ENCODE results near the gene RAPGEF1. TPM values are rescaled to one million over a fixed set of nuclear protein-coding genes. Genes with fewer than 3 reads are reported as not detected.

Gene RAPGEF1
- total RNA-seq, 1 donor from 2014 or later: 69.4 TPM

DNA sequence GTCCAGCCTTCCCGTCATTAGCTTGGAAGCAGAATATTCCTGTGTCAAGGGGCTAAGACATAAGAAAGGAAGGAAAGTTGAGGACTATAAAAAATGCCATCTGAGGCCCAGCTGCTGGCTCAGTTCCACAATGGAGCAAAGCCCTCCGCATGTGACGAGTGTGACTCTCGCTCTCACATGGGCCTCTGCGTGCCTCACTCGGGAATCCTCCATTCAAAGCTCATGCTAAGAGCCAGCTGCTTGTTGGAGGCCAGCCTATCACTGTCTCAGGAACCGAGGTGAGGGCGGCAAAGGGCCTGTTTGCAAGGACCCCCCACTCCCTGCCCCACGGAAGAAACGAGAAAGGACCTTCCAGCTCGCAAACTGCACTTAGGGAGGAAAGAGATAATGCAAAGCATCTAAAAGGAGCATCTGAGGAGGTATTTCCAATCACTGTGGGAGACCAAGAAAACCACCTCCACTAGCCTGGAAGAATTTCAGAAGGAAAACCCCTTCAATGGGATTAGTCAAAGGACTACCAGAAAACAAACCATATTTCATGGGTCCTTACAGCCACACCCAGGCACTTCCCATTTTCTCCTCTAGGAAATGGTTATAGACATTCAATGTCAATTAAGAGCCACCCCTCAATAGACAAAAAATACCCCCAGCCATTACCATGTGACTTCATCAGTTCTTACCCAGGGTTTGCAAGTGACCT lies 99.3 kb downstream of the RAPGEF1 start:
- ATAC-seq: no peak
- intact Hi-C loops (cut with DNase I): no loop called here
- peak; percentile 58 for DNase-seq (ENCODE audit: low spot score)

GRCh38 chr9:131639769-131640437 lies 100.0 kb downstream of the RAPGEF1 start:
- ATAC-seq (no peak), DNase-seq (ENCODE audit: low spot score) (no peak)
- intact Hi-C loops (cut with DNase I): no loop called here

DNA sequence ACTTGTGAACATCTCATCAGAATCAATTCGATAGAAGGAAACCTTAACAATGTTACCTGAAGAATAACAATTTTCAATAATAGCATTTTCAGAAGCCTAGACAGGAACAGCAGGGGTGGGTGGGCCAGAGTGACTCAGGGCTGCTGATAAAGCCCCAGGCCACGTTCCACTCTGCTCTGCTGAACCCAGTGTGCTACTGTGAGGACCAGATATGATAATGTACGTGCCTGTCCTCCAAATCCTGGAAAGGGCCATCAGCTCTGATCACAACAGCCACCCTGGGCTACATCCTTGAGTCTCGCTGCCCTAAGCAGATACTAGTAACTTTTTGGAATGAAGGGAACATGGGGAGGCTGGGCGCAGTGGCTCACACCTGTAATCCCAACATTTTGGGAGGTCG lies 103.3 kb downstream of the RAPGEF1 start:
- DNase-seq (ENCODE audit: low spot score): peak; percentile 27
- ATAC-seq: no peak
- intact Hi-C loops (cut with DNase I): no loop called here

DNA sequence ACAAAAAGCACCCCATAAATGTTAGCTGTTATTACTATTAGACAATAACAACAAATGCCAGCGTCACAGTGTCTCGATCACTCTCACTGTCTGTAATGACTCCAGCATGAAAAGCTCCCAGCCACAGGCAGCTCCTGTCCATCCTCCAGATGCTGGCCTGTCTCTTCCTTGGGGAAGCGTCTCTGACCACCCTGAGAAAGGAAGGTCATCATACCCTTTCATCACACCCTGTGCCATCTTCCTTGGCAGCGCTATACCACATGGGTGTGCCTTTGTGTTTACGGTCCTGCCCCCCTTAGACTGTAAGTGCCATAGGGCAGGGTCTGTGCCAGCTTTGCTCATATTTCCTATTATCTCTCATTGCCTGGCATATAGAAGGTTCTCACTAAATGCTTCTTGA lies 104.0 kb downstream of the RAPGEF1 start:
- peak; percentile 18 for ATAC-seq
- DNase-seq (ENCODE audit: low spot score): peak; percentile 28
- intact Hi-C loops (cut with DNase I): no loop called here

DNA sequence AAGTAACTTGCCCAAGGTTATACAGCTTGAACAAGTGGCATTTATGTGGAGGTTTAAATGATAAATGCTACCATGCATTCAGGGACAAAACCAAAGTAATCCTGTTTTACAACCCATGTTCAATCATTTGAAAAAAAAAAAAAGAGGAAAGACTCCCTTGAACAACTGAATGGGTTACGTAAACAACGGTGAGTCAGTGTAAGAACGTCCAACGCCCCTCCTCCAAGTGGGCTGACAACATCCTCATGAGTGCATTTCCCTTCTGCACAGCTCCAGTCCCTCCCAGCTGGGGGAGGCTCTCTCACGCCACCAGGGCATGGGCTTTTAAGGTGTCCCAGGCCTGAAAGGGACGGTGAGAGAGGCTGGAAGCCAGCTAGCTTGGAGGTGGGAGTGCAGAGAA lies 104.6 kb downstream of the RAPGEF1 start:
- intact Hi-C loops (cut with DNase I): no loop called here
- peak; percentile 94 for ATAC-seq
- peak; percentile 78 for DNase-seq (ENCODE audit: low spot score)

DNA sequence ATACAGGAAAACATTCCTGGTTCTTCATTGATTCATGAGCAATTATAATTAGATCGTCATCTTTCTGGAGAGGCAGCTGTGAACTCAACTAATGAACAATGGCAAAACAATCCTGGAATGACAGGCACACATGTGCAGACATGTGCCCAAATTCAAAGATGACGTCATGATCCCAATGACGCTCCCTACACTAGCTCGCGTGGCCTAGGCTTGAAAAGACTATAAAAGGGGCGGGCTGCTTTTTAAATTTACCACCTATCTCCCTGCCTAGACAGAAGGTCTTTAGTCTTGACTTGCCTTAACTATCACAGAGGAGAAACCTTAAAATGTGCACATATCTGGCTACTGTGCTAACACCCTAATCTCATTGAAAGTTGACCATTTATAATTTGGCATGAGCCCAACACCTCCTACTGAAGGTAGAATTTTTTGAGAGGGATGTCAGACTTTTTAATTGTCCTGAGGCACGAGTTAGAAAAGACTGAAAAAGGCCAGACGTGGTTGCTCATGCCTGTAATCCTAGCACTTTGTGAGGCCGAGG lies 106.3 kb downstream of the RAPGEF1 start:
- no peak for ATAC-seq
- no peak for DNase-seq (ENCODE audit: low spot score)
- intact Hi-C loops (cut with DNase I): no loop called here

- ATAC-seq (no peak), DNase-seq (ENCODE audit: low spot score) (peak; percentile 55)
- intact Hi-C loops (cut with DNase I): no loop called here
Measured at GRCh38 chr9:131631306-131631705, 108.6 kb downstream of the RAPGEF1 start.

DNA sequence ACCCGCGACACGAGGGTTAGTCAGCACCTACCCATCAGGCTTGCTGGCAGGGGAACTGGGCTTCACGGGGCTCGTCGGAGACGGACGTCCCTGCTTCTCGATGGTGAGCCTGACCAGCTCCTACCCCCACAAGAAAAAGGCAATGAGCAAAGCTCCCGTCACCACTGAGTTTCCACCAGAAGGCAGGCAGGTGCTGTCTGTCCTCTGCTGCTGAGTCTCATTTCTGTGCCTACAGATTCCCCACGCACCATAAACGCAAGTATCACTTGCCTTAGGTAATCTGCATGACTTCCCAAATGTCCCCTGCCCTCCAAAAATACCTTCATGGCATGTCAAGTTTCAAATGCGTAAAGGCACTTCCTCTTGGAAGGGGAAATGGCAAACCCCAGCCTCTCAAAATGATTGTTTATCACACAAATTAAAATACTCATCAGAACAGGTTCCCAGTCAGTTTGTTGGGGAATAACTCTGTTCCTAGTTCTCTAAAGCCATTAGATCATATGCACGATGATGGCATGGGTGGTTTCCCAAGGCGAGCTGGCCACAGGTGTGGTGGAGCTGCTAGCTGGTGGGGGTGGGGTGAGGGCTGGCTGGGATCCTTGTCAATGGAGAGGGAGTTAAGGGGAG lies 109.6 kb downstream of the RAPGEF1 start:
- ATAC-seq: peak; percentile 26
- DNase-seq (ENCODE audit: low spot score): peak; percentile 60
- intact Hi-C loops (cut with DNase I): no loop called here

GRCh38 chr9:131629825-131630204 lies 110.1 kb downstream of the RAPGEF1 start:
- no peak for DNase-seq (ENCODE audit: low spot score)
- ATAC-seq: no peak
- intact Hi-C loops (cut with DNase I): no loop called here

GRCh38 chr9:131629226-131629500 lies 110.7 kb downstream of the RAPGEF1 start:
- intact Hi-C loops (cut with DNase I): no loop called here
- ATAC-seq (no peak), DNase-seq (ENCODE audit: low spot score) (peak; percentile 15)

DNA sequence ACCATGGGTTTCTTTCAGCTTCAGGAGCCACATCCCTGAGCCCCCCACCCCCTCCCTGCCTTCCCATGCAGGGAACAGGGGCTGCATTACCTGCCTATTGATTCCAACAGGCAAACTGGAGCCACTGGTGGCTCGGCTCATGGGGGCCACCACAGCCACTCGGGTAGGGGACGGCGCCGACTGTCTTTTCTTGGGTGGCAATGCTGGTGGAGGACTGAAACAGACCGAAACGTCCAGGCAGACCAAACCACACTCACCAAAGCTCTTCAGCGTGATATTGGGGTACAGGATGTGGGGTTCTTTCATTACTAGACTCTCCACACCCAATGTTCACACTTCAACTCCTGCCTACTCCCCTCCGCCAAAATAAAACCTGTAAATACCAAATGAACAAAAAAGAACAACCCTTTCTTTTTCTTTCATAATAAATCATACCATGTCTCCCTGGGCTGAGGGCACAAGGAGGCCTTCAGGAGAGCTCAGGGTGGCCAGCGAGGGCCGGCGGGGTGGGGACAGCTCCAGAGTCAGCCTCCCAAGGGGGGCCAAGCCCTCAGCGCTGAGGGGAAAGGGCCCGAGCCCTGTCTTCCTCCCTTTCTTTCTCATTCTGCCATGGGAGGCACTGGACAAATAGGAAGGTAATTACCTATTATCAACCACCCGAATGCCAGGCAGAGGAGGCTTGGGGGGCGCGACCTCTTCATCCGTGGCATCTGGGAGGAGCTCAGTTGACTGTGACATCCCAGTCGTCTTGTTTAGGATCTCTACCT lies 111.2 kb downstream of the RAPGEF1 start:
- intact Hi-C loops (cut with DNase I): no loop called here
- DNase-seq (ENCODE audit: low spot score) (peak; percentile 39), ATAC-seq (no peak)

GRCh38 chr9:131627648-131628458 lies 112.0 kb downstream of the RAPGEF1 start:
- ATAC-seq: peak; percentile 27
- no peak for DNase-seq (ENCODE audit: low spot score)
- intact Hi-C loops (cut with DNase I): no loop called here

- ATAC-seq: no peak
- intact Hi-C loops (cut with DNase I): no loop called here
- no peak for DNase-seq (ENCODE audit: low spot score)
Measured at GRCh38 chr9:131627326-131627647, 112.6 kb downstream of the RAPGEF1 start.

- DNase-seq (ENCODE audit: low spot score): no peak
- intact Hi-C loops (cut with DNase I): no loop called here
- no peak for ATAC-seq
Measured at GRCh38 chr9:131625790-131626670, 113.8 kb downstream of the RAPGEF1 start.

DNA sequence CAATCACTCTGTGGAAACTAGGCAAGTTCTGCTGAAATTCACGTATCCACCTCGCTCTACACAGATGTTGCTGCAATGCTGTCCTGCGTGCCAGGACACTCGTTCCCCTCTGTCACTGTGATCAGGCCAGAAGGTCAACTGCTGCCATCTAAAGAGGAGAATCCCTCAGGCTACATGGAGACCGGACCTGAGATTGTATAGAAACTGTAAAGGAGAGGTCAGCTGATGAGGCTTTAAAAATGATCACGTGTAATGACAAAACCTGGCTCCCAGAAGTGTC lies 114.4 kb downstream of the RAPGEF1 start:
- intact Hi-C loops (cut with DNase I): no loop called here
- peak; percentile 36 for ATAC-seq
- no peak for DNase-seq (ENCODE audit: low spot score)

DNA sequence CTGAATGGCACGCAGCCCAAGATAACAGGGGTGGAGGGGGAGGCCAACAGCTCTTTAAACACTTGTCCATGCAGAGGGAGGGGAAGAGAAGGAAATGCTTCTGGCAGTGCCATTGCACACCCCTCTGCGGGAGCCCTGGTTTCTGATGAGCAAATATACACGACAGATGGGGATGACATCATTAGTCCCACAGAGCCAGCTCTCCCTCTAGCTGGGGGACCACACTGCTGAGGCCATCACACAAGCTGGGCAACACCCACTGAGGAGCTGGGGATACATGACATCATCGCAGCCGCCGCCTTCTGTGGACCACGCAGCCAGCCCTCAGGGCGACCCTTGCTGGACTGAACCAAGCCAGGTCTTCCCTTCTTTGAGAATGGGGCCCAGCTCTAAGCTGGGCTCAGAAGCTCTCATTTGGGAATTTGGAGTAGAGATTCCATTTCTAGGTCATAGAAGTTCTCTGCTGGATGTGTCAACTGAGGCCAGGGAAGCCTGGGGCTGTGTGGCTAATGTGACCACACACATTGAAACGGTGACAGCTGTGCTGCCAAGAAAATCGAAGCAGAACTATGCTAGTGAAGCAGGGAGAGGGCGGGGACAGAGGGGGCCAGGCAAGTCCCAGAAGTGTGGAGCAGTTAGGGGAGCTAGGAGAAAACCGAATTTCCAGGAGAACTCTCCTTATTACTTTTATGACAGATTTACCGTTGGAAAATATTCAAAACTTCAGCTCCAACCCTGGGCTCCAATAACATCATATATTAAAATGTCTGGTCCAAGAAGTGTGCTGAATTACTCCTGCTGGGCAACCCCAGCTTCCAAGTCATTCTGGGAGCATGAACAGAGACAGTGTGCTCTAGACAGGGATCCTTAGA lies 115.0 kb downstream of the RAPGEF1 start:
- intact Hi-C loops (cut with DNase I): no loop called here
- DNase-seq (ENCODE audit: low spot score) (no peak), ATAC-seq (peak; percentile 83)

- no peak for DNase-seq (ENCODE audit: low spot score)
- intact Hi-C loops (cut with DNase I): no loop called here
- ATAC-seq: no peak
Measured at GRCh38 chr9:131623655-131624330, 116.1 kb downstream of the RAPGEF1 start.

All from sciatic nerve (tissue), 2 donors.